Measurements from ENCODE around the gene MMD2. TPM values are rescaled to one million over a fixed set of nuclear protein-coding genes. Genes with fewer than 3 reads are reported as not detected.

The MMD2 gene
- total RNA-seq, 1 experiment from 2014 or later, result not detected

DNA sequence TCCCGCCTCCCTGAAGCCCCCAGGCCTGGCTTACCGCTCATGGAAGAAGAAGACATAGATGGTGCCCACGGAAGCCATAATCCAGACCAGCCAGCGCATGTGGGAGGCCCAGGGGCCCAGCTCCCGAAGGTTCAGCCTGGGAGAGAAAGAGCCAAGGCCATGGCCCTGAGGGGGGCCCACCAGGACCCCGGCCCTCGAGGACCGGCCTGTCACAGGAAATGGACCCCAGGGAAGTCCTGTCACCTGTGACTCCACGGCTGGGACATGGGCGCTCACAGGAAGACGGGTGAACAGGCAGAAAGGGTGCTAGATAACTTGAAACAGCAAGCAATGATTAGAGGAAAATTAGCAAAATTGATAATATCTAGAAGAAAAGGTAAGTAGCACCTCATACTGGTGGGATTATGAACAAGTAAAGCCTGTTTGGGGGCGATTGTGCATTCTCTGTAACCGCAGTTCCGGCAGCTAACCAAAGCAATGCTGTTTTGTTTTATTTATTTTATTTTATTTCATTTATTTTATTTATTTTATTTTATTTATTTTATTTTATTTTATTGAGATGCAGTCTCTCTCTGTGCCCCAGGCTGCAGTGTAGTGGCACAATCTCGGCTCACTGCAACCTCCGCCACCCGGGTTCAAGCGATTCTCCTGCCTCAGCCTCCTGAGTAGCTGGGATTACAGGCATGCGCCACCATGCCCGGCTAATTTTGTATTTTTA is 47.7 kb downstream of the MMD2 start:
- ATAC-seq, result no peak
- Mint-ChIP-seq H3K27ac (no peak overlapping the region), H3K36me3 (no peaks in the 10 kb centered on the region), H3K27me3 (ENCODE audit: low read depth) (no peaks in the 10 kb centered on the region; the same call in 1 of the 2 replicates), H3K9me3 (peaks cover 14% of the 10 kb centered on the region), H3K4me1 (no peaks in the 10 kb centered on the region), H3K4me3 (no peak overlapping the region)
- ChIA-PET POLR2A (interaction anchor here (0.7 kb wide), 1 partner anchor 47 kb away, joined by 3 read pairs; no protein-coding TSS in a partner anchor), CTCF (interaction anchor here (1.1 kb wide), 1 partner anchor 65 kb away, joined by 4 read pairs; no protein-coding TSS in a partner anchor)
- TF ChIP-seq HMGA2 (CRISPR knock-in tag; IDR thresholded peaks at IDR 0.05) (peak; percentile 91), FOXP1 (CRISPR knock-in tag; IDR thresholded peaks at IDR 0.05; ENCODE audit: borderline replicate concordance) (no peak), SMAD3 (CRISPR knock-in tag; IDR thresholded peaks at IDR 0.05; ENCODE audit: borderline replicate concordance) (no peak)
- no peak for DNase-seq (ENCODE audit: low spot score)

DNA sequence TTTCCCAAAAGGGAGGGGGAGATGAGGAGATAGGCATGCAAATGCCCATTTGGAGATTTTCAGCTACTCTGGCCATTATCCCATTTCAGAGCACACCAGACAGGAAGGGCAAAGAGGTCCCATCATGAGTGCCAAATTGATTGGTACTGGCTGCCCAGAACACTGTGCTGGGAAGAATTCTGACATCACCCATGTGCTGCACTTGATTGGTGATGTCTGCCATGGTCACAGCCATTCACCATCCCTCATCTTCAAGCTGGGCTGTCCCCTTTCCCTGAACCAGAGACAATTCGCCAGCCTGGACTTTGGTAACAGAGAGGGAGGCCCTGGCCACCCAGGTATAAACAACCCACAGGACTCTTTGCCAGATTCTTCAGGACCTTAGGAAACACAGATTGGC is 52.3 kb downstream of the MMD2 start:
- ATAC-seq, result no peak
- peaks cover 14% of the 10 kb centered on the region for H3K9me3 Mint-ChIP-seq
- ChIA-PET CTCF (interaction anchor here (1.2 kb wide), 1 partner anchor 23 kb away, joined by 3 read pairs; the partner anchor contains the start of gene RADIL), POLR2A (no interaction called here)
- no peak for TF ChIP-seq E2F1 (CRISPR knock-in tag; IDR thresholded peaks at IDR 0.05)
- no peak for TF ChIP-seq ZNF138 (CRISPR knock-in tag; conservative IDR thresholded peaks at IDR 0.05)
- no peak for TF ChIP-seq NFATC4 (CRISPR knock-in tag; IDR thresholded peaks at IDR 0.05)
- no peaks in the 10 kb centered on the region for H3K36me3 Mint-ChIP-seq
- DNase-seq (ENCODE audit: low spot score), result no peak
- no peak overlapping the region for H3K4me3 Mint-ChIP-seq
- no peak overlapping the region for H3K27ac Mint-ChIP-seq
- no peaks in the 10 kb centered on the region for H3K4me1 Mint-ChIP-seq
- no peaks in the 10 kb centered on the region; the same call in 1 of the 2 replicates for H3K27me3 Mint-ChIP-seq (ENCODE audit: low read depth)

GRCh38 chr7:4905171-4905570 is 53.8 kb downstream of the MMD2 start:
- ChIA-PET CTCF (no interaction called here), POLR2A (no interaction called here)
- H3K36me3 Mint-ChIP-seq, result no peaks in the 10 kb centered on the region
- H3K27ac Mint-ChIP-seq, result no peak overlapping the region
- H3K27me3 Mint-ChIP-seq (ENCODE audit: low read depth), result no peaks in the 10 kb centered on the region; the same call in 1 of the 2 replicates
- ATAC-seq, result no peak
- no peak for DNase-seq (ENCODE audit: low spot score)
- peaks cover 14% of the 10 kb centered on the region for H3K9me3 Mint-ChIP-seq
- no peak overlapping the region for H3K4me3 Mint-ChIP-seq
- H3K4me1 Mint-ChIP-seq, result no peaks in the 10 kb centered on the region
- TF ChIP-seq, protein P1, sequence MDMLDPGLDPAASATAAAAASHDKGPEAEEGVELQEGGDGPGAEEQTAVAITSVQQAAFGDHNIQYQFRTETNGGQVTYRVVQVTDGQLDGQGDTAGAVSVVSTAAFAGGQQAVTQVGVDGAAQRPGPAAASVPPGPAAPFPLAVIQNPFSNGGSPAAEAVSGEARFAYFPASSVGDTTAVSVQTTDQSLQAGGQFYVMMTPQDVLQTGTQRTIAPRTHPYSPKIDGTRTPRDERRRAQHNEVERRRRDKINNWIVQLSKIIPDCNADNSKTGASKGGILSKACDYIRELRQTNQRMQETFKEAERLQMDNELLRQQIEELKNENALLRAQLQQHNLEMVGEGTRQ (CRISPR knock-in tag; IDR thresholded peaks at IDR 0.05), result no peak
- no peak for TF ChIP-seq NFE2L1 (CRISPR knock-in tag; IDR thresholded peaks at IDR 0.05)
- no peak for TF ChIP-seq OVOL2 (CRISPR knock-in tag; IDR thresholded peaks at IDR 0.05; ENCODE audit: borderline replicate concordance)
- TF ChIP-seq ZNF671 (CRISPR knock-in tag; IDR thresholded peaks at IDR 0.05), result no peak
- no peak for TF ChIP-seq ZNF425 (CRISPR knock-in tag; conservative IDR thresholded peaks at IDR 0.05)
- no peak for TF ChIP-seq STAT6 (CRISPR knock-in tag; conservative IDR thresholded peaks at IDR 0.05; ENCODE audit: low read depth)
- TF ChIP-seq, protein P2, sequence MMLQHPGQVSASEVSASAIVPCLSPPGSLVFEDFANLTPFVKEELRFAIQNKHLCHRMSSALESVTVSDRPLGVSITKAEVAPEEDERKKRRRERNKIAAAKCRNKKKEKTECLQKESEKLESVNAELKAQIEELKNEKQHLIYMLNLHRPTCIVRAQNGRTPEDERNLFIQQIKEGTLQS (CRISPR knock-in tag; conservative IDR thresholded peaks at IDR 0.05), result no peak
- TF ChIP-seq, protein P3, sequence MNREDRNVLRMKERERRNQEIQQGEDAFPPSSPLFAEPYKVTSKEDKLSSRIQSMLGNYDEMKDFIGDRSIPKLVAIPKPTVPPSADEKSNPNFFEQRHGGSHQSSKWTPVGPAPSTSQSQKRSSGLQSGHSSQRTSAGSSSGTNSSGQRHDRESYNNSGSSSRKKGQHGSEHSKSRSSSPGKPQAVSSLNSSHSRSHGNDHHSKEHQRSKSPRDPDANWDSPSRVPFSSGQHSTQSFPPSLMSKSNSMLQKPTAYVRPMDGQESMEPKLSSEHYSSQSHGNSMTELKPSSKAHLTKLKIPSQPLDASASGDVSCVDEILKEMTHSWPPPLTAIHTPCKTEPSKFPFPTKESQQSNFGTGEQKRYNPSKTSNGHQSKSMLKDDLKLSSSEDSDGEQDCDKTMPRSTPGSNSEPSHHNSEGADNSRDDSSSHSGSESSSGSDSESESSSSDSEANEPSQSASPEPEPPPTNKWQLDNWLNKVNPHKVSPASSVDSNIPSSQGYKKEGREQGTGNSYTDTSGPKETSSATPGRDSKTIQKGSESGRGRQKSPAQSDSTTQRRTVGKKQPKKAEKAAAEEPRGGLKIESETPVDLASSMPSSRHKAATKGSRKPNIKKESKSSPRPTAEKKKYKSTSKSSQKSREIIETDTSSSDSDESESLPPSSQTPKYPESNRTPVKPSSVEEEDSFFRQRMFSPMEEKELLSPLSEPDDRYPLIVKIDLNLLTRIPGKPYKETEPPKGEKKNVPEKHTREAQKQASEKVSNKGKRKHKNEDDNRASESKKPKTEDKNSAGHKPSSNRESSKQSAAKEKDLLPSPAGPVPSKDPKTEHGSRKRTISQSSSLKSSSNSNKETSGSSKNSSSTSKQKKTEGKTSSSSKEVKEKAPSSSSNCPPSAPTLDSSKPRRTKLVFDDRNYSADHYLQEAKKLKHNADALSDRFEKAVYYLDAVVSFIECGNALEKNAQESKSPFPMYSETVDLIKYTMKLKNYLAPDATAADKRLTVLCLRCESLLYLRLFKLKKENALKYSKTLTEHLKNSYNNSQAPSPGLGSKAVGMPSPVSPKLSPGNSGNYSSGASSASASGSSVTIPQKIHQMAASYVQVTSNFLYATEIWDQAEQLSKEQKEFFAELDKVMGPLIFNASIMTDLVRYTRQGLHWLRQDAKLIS (CRISPR knock-in tag; IDR thresholded peaks at IDR 0.05; ENCODE audit: borderline replicate concordance), result no peak
- no peak for TF ChIP-seq ZNF219 (CRISPR knock-in tag; IDR thresholded peaks at IDR 0.05; ENCODE audit: borderline replicate concordance)
- no peak for TF ChIP-seq E2F4 (CRISPR knock-in tag; IDR thresholded peaks at IDR 0.05; ENCODE audit: borderline replicate concordance, low read depth)

Data from WTC11 (cell line).